Measurements from ENCODE around the gene C2orf72.

Gene C2orf72

DNA sequence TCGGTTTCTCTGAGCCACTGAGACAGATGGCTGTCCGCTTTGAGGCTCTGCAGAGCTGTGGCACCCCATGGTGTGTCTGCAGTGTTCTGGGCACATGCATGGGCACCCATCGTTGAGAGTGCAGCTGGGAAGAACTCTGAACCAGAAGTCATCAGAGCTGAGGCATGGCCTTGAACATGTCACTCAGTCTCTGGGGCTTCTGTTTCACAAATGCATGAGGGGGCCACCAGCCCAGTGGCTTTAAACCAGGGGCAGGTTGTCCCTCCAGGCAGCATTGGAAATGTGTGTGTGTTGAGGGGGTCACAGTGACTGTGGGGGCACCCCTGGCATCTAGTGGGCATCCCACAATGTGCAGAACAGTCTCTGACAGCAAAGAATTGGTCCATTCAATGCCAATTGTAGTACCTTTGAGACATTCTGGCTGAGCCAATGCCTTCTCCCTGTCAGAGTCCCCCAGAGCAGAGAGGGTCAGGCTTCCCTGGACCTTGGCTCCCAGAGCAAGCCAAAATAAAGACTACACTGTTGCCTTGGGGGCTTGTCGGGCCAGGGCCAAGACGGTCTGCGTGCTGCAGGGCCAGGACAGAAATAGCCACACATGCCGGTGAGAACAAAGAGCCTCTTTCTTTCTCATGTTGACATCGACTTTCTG, 10.1 kb downstream of the C2orf72 start:
- in situ Hi-C loops (cut with MboI; ENCODE audit: low sequenced_read_pairs, unreplicated experiment), result no loop called here
- no peak for DNase-seq (ENCODE audit: low spot score)
- TF ChIP-seq, protein P1, sequence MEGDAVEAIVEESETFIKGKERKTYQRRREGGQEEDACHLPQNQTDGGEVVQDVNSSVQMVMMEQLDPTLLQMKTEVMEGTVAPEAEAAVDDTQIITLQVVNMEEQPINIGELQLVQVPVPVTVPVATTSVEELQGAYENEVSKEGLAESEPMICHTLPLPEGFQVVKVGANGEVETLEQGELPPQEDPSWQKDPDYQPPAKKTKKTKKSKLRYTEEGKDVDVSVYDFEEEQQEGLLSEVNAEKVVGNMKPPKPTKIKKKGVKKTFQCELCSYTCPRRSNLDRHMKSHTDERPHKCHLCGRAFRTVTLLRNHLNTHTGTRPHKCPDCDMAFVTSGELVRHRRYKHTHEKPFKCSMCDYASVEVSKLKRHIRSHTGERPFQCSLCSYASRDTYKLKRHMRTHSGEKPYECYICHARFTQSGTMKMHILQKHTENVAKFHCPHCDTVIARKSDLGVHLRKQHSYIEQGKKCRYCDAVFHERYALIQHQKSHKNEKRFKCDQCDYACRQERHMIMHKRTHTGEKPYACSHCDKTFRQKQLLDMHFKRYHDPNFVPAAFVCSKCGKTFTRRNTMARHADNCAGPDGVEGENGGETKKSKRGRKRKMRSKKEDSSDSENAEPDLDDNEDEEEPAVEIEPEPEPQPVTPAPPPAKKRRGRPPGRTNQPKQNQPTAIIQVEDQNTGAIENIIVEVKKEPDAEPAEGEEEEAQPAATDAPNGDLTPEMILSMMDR (IDR thresholded peaks at IDR 0.05; ENCODE audit: borderline replicate concordance, control extremely low read depth, extremely low read depth, insufficient read depth, missing control alignments), result no peak

DNA sequence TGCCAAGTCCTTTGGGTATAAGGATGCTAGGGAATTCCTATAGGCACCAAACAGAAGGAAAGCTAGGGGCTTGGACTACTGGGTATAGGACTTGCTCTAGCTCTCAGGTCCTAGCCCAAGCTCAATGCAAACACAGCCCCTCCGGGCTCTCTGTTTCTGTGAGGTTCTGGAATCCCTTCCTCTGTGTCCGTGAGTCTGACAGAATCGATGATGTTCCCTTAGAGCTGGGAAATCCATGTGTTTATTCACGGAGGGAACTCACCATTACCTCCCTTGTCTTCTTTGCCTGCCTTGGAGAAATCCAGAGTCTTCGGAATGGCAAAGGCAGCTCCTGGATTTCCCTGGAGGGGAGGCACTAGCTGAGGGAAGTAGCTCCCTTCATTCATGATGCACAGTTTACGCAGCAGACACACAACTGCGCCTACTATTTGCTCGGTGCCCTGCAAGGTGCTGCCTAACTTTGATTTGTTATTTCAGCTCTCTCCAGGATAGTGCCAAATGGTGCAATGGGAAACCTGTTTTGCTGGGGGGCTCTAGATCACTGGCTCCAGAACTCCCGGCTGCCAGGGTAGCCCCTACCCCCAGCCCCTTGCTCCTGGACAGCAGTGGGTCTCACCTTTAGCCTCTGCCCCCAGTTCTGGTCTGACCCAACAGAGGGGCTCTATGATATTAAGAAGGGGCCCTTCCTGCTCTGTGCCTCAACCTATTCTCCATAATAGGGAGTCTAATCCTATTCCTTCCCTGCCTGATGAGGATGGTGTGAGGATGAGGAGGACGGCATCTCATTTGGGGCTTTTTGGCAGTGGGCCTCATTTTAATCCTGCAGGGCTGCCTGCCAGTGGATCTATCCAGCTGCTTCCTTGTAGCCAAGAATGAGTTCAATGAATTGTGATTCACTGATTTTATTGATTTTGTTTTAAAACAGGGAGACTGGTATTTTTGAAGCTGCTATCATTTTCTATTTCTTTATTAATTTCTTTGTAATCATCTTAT, 10.9 kb downstream of the C2orf72 start:
- TF ChIP-seq, protein P1 (IDR thresholded peaks at IDR 0.05; ENCODE audit: borderline replicate concordance, control extremely low read depth, extremely low read depth, insufficient read depth, missing control alignments), result no peak
- in situ Hi-C loops (cut with MboI; ENCODE audit: low sequenced_read_pairs, unreplicated experiment), result no loop called here
- no peak for DNase-seq (ENCODE audit: low spot score)

DNA sequence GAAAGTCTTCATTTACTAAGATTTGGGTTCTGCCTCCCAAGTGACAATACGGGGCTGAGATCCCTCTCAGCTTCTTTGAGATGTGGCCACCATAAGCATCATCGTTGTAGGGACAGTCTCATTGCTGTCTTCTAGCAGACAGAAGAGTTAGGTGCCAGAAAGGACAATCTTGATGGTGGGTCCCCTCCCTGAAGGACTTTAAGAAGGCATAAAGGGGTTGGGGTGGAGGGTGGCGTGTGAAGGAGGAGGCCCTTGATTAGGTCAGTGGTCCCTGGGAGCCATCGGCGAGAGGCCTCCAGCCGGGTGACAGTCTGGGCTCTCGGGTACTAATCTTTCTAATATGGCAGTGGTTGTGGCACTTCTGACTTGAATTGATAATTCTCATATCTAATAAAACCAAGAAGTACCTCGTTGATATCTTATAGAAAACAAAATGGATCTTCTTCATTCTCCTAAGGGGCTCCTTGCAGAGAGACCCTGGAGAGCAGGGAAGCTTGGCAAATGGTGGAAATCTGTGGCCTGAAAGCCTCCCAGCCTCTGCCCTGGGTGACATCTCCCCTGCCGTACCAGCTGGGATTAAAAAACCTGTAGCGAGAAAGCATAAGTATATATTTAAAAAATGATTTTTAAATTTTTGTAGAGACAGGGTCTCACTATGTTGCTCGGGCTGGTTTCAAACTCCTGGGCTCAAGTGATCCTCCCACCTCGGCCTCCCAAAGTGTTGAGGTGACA, 12.1 kb downstream of the C2orf72 start:
- TF ChIP-seq, protein P1 (IDR thresholded peaks at IDR 0.05; ENCODE audit: borderline replicate concordance, control extremely low read depth, extremely low read depth, insufficient read depth, missing control alignments), result no peak
- no peak for DNase-seq (ENCODE audit: low spot score)
- in situ Hi-C loops (cut with MboI; ENCODE audit: low sequenced_read_pairs, unreplicated experiment), result no loop called here

DNA sequence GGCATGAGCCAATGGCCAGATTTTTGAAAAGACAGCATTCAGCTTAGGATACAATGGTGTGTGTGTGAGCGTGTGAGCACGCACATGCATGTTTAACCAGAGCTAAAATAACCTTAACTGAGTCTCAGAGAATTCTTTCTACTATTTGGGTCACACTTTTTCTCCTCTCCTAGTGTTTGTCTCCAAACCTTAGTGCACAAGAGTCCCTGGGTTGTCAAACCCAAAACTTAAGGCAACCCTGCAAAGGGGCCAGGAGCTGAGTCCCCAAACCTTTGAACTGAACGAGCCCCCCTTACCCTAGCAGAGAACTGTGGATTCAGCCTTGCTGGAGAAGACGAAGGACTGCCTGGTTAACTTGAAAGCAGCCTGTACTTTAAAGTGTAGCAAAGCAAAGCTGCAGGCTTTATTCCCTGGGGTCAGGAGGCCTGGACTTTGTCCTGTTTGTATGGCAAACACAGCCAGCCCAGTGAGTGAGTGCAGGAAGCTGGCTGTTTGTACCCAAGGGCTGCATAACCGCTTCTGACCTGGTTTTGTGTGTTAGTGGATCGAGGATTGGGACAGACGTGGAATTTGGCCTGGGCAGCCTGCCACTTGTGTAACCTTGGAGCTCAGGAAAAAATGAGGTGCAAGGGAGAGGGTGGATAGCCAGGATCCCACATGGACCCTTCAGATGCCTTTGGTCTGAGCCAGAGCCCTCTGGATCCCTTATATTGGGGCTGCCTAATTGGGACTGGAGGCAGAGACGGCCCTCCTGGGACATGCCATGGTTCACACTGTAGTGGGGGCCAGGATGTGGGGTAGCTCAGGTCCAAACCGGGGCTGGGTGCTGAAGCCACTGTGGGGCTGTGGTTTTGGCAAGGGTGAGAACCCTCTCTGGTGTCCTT, 12.9 kb downstream of the C2orf72 start:
- DNase-seq (ENCODE audit: low spot score), result no peak
- TF ChIP-seq, protein P1 (IDR thresholded peaks at IDR 0.05; ENCODE audit: borderline replicate concordance, control extremely low read depth, extremely low read depth, insufficient read depth, missing control alignments), result no peak
- in situ Hi-C loops (cut with MboI; ENCODE audit: low sequenced_read_pairs, unreplicated experiment), result no loop called here

DNA sequence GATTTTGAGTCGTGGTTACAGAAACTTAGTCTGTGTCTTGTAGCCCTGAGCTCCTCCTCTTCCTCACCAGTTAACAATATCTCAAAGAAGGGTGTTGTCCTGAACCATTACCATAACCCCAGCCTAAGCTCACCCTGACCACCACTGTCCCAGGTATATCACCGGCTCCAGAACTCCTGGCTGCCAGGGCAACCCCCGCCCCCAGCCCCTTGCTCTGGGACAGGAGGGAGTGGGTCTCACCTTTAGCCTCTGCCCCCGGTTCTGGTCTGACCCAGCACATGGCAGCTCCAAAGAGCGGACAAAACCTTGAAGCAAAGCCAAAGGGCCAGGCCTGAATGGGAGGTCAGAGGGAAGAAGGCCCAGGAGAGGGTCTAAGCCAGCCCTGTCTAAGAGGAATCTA, 13.8 kb downstream of the C2orf72 start:
- DNase-seq (ENCODE audit: low spot score), result no peak
- TF ChIP-seq, protein P1 (IDR thresholded peaks at IDR 0.05; ENCODE audit: borderline replicate concordance, control extremely low read depth, extremely low read depth, insufficient read depth, missing control alignments), result no peak
- in situ Hi-C loops (cut with MboI; ENCODE audit: low sequenced_read_pairs, unreplicated experiment), result no loop called here
